KMS-11 (cell line): ENCODE data around the gene PIGQ.

Source experiments
- H2AFZ ChIP-seq: fragments of 200-600 bp; sonication (generic); 2 replicates; pipeline ENCODE4 v1.6.1; 2016; ENCODE audit warnings: antibody characterized with exemption, mixed run types, low read depth
- H3K27ac ChIP-seq: fragments of 200-600 bp; sonication (generic); 2 replicates; pipeline ENCODE4 v1.6.1; 2016; ENCODE audit warnings: mild to moderate bottlenecking, mixed run types
- H3K27me3 ChIP-seq: fragments of 200-600 bp; sonication (generic); 2 replicates; pipeline ENCODE4 v1.6.1; 2017; ENCODE audit warnings: mild to moderate bottlenecking, low read depth, mixed run types, moderate library complexity; ENCODE audit not compliant: insufficient read depth
- H3K36me3 ChIP-seq: fragments of 200-600 bp; sonication (generic); 2 replicates; pipeline ENCODE4 v1.6.1; 2017; ENCODE audit warnings: mild to moderate bottlenecking, mixed run types; ENCODE audit not compliant: insufficient read depth
- H3K4me1 ChIP-seq: fragments of 200-600 bp; sonication (generic); 2 replicates; pipeline ENCODE4 v1.6.1; 2016; ENCODE audit warnings: mild to moderate bottlenecking, low read depth, mixed run types; ENCODE audit not compliant: poor library complexity, severe bottlenecking
- H3K4me2 ChIP-seq: fragments of 200-600 bp; sonication (generic); 2 replicates; pipeline ENCODE4 v1.7.0; 2016; ENCODE audit warnings: mild to moderate bottlenecking, mixed run types
- H3K4me3 ChIP-seq: fragments of 200-600 bp; sonication (generic); IDR thresholded peaks from 2 replicates; pipeline ENCODE4 v1.6.1; 2017; ENCODE audit warnings: low read depth, low read length, mixed read lengths; ENCODE audit not compliant: insufficient read depth
- H3K79me2 ChIP-seq: fragments of 200-600 bp; sonication (generic); 2 replicates; pipeline ENCODE4 v1.6.1; 2016; ENCODE audit warnings: low read depth, mixed run types; ENCODE audit not compliant: insufficient read depth
- H3K9ac ChIP-seq: fragments of 200-600 bp; sonication (generic); 2 replicates; pipeline ENCODE4 v1.6.1; 2016; ENCODE audit warnings: mild to moderate bottlenecking, mixed run types
- H4K20me1 ChIP-seq: fragments of 200-600 bp; sonication (generic); 2 replicates; pipeline ENCODE4 v1.6.1; 2016; ENCODE audit warnings: mild to moderate bottlenecking, mixed run types; ENCODE audit not compliant: insufficient read depth
- TF ChIP-seq, protein P1 (sequence below): fragments of 200-600 bp; sonication (generic); conservative IDR thresholded peaks from 2 replicates; pipeline ENCODE4 v1.6.1; 2017; ENCODE audit warnings: low read depth, mild to moderate bottlenecking, antibody characterized with exemption, low read length, moderate library complexity, mixed read lengths

Gene PIGQ

GRCh38 chr16:580946-581498, 11.3 kb downstream of the PIGQ start:
- TF ChIP-seq, protein P1, sequence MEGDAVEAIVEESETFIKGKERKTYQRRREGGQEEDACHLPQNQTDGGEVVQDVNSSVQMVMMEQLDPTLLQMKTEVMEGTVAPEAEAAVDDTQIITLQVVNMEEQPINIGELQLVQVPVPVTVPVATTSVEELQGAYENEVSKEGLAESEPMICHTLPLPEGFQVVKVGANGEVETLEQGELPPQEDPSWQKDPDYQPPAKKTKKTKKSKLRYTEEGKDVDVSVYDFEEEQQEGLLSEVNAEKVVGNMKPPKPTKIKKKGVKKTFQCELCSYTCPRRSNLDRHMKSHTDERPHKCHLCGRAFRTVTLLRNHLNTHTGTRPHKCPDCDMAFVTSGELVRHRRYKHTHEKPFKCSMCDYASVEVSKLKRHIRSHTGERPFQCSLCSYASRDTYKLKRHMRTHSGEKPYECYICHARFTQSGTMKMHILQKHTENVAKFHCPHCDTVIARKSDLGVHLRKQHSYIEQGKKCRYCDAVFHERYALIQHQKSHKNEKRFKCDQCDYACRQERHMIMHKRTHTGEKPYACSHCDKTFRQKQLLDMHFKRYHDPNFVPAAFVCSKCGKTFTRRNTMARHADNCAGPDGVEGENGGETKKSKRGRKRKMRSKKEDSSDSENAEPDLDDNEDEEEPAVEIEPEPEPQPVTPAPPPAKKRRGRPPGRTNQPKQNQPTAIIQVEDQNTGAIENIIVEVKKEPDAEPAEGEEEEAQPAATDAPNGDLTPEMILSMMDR, result no peak

DNA sequence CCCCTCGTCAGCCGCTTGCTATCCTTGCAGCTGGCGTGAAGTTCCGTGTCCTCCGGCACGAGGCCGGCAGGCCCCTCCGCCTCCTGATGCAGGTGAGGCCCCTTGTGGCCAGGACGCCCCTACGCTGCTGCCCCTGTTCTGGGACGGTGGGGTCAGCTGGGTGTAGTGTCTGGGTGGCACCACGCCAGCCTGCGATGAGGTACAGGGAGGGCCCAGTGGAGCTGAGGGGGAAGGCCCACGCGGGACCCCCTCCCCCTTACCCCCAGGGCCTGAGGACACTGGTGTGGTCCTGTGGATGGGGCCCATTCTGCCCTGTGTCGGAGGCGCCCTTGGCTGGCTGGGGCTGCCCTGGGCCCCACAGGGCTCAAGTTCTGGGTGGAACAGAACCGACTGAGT, 12.4 kb downstream of the PIGQ start:
- H3K4me3 ChIP-seq, result no peak overlapping the region
- no peak overlapping the region for H3K27ac ChIP-seq
- no peak overlapping the region for H3K9ac ChIP-seq
- TF ChIP-seq, protein P1, result no peak
- H2AFZ ChIP-seq, result no peak overlapping the region
- H3K27me3 ChIP-seq, result no peaks in the 10 kb centered on the region; the same call in 1 of the 2 replicates
- H4K20me1 ChIP-seq, result no peaks in the 10 kb centered on the region
- H3K36me3 ChIP-seq, result no peaks in the 10 kb centered on the region
- H3K79me2 ChIP-seq, result peaks cover 8% of the 10 kb centered on the region; the same call in 1 of the 2 replicates
- H3K4me2 ChIP-seq, result no peak overlapping the region
- H3K4me1 ChIP-seq, result peaks cover 7% of the 10 kb centered on the region

More at GRCh38 chr16:580946-581498, 11.3 kb downstream of the PIGQ start:
- no peaks in the 10 kb centered on the region for H3K36me3 ChIP-seq
- H4K20me1 ChIP-seq, result no peaks in the 10 kb centered on the region
- H2AFZ ChIP-seq, result no peak overlapping the region
- H3K9ac ChIP-seq, result no peak overlapping the region
- no peaks in the 10 kb centered on the region; the same call in 1 of the 2 replicates for H3K27me3 ChIP-seq
- H3K27ac ChIP-seq, result no peak overlapping the region
- H3K4me3 ChIP-seq, result no peak overlapping the region
- H3K79me2 ChIP-seq, result no peaks in the 10 kb centered on the region
- no peak overlapping the region for H3K4me2 ChIP-seq
- H3K4me1 ChIP-seq, result peaks cover 6% of the 10 kb centered on the region

GRCh38 chr16:582614-583331, 13.0 kb downstream of the PIGQ start:
- H3K36me3 ChIP-seq, result no peaks in the 10 kb centered on the region
- H3K9ac ChIP-seq, result no peak overlapping the region
- no peak overlapping the region for H3K4me2 ChIP-seq
- H4K20me1 ChIP-seq, result no peaks in the 10 kb centered on the region
- peaks cover 13% of the 10 kb centered on the region for H3K4me1 ChIP-seq
- no peak overlapping the region for H3K27ac ChIP-seq
- no peak overlapping the region for H2AFZ ChIP-seq
- H3K4me3 ChIP-seq, result no peak overlapping the region
- TF ChIP-seq, protein P1, result 0 out of 2 replicates have a peak, but pooled peaks have one; percentile 11
- no peaks in the 10 kb centered on the region; the same call in 1 of the 2 replicates for H3K27me3 ChIP-seq
- peaks cover 14% of the 10 kb centered on the region; the same call in 1 of the 2 replicates for H3K79me2 ChIP-seq

DNA sequence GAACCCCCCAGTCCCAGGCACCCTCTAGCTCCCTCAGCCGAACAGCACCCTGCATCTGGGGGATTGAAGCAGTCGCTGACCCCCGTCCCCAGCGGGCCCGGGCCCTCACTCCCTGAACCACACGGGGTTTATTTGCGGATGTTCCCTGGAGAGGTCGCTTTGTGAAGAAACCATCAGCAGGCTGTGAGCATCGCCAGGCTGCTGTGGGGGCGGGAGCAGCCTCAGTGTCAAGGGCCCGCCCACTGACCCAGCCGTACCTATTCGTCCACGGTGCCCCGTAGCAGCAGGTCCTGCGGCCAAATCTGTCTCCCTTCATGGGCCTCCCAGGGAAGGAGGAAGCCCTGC, 13.7 kb downstream of the PIGQ start:
- Histone ChIP-seq H3K79me2 (peaks cover 19% of the 10 kb centered on the region; the same call in 1 of the 2 replicates), H3K4me3 (no peak overlapping the region), H4K20me1 (no peaks in the 10 kb centered on the region), H3K4me2 (no peak overlapping the region), H3K36me3 (no peaks in the 10 kb centered on the region), H3K4me1 (peaks cover 15% of the 10 kb centered on the region), H3K27me3 (no peaks in the 10 kb centered on the region; the same call in 1 of the 2 replicates), H3K9ac (no peak overlapping the region), H2AFZ (no peak overlapping the region), H3K27ac (no peak overlapping the region)
- TF ChIP-seq, protein P1, result 0 out of 2 replicates have a peak, but pooled peaks have one; percentile 4
